HG03521 (cell line): ENCODE data around the gene TEX22.
"Not testable (repeated sequence)": the region's sequence is repeated elsewhere in the genome, so short reads cannot be mapped to it uniquely, and the experiment has no call there.

Experiments
- ATAC-seq: cut with Tn5 transposase; IDR thresholded peaks from one replicate; pipeline ENCODE4 v1.9.1; 2021; ENCODE audit warnings: mild to moderate bottlenecking, moderate library complexity; ENCODE audit not compliant: unreplicated experiment

The TEX22 gene

GRCh38 chr14:105398044-105398725 is at the start of gene TEX22:
TEX22 (plus strand) TSS chr14:105398538; CDS start chr14:105399341, 803 bp downstream.
- peak; percentile 75 for ATAC-seq

GRCh38 chr14:105348945-105349699 is 49.2 kb upstream of the TEX22 start:
- no peak for ATAC-seq

- ATAC-seq = no peak
These were observed 48.3 kb upstream of the TEX22 start for GRCh38 chr14:105349992-105350391.

- no peak for ATAC-seq
These were observed 47.7 kb upstream of the TEX22 start for GRCh38 chr14:105350450-105351244.

- ATAC-seq = no peak
These were observed 46.9 kb upstream of the TEX22 start for GRCh38 chr14:105351410-105351809.

- ATAC-seq = no peak
These were observed 46.2 kb upstream of the TEX22 start for GRCh38 chr14:105351920-105352851.

- no peak for ATAC-seq
These were observed 45.2 kb upstream of the TEX22 start for GRCh38 chr14:105353136-105353535.

- no peak for ATAC-seq
These were observed 43.8 kb upstream of the TEX22 start for GRCh38 chr14:105354541-105354940.

- ATAC-seq = no peak
These were observed 43.2 kb upstream of the TEX22 start for GRCh38 chr14:105355049-105355575.

- no peak for ATAC-seq
These were observed 42.3 kb upstream of the TEX22 start for GRCh38 chr14:105355850-105356604.

GRCh38 chr14:105356927-105357326 is 41.4 kb upstream of the TEX22 start:
- no peak for ATAC-seq

GRCh38 chr14:105357626-105358025 is 40.7 kb upstream of the TEX22 start:
- ATAC-seq = no peak

- ATAC-seq = no peak
These were observed 40.0 kb upstream of the TEX22 start for GRCh38 chr14:105358140-105358846.

- no peak for ATAC-seq
These were observed 39.4 kb upstream of the TEX22 start for GRCh38 chr14:105358943-105359342.

GRCh38 chr14:105361412-105361811 is 36.9 kb upstream of the TEX22 start:
- not testable (repeated sequence) for ATAC-seq

- no peak for ATAC-seq
These were observed 34.3 kb upstream of the TEX22 start for GRCh38 chr14:105363847-105364708.

GRCh38 chr14:105365101-105365500 is 33.2 kb upstream of the TEX22 start:
- no peak for ATAC-seq

- ATAC-seq = no peak
These were observed 32.7 kb upstream of the TEX22 start for GRCh38 chr14:105365681-105366080.
